Activated CD4-positive, alpha-beta T cell treated with anti-CD3 and anti-CD28 coated beads, Interleukin-2, amount 10 ng/mL, durations not matched to agents 24 days and 14 days (primary cell): Measurements from ENCODE around the gene DIO3. TPM values are rescaled to one million over a fixed set of nuclear protein-coding genes. Genes with fewer than 3 reads are reported as not detected.
"Not testable (repeated sequence)": the region's sequence is repeated elsewhere in the genome, so short reads cannot be mapped to it uniquely, and the experiment has no call there.

ENCODE experiments used
- DNase-seq: peaks from one replicate; pipeline ENCODE4 v3.0.0; 2022
- H3K27ac Mint-ChIP-seq: one replicate; pipeline ENCODE4 v1.8.0; 2022; ENCODE audit warnings: mild to moderate bottlenecking, mixed read lengths
- H3K27me3 Mint-ChIP-seq: one replicate; pipeline ENCODE4 v1.8.0; 2022; ENCODE audit warnings: mixed read lengths
- H3K36me3 Mint-ChIP-seq: one replicate; pipeline ENCODE4 v1.8.0; 2022; ENCODE audit warnings: low read depth, mild to moderate bottlenecking, mixed read lengths
- H3K4me1 Mint-ChIP-seq: one replicate; pipeline ENCODE4 v1.8.0; 2021; ENCODE audit warnings: mixed read lengths
- H3K4me3 Mint-ChIP-seq: one replicate; pipeline ENCODE4 v1.8.0; 2022; ENCODE audit warnings: mild to moderate bottlenecking, moderate library complexity, mixed read lengths
- H3K9me3 Mint-ChIP-seq: one replicate; pipeline ENCODE4 v1.8.0; 2021; ENCODE audit warnings: mixed read lengths
- intact Hi-C: fragments of 100-400 bp; cut with micrococcal nuclease; formaldehyde crosslinking; loops from one replicate; pipeline ENCODE4 v1.15.1; 2023
- total RNA-seq: library from RNA; stranded (reverse); gene quantifications from 2 replicates; pipeline ENCODE4 v1.2.3, GENCODE V29; 2022

The DIO3 gene
- total RNA-seq, 1 donor from 2014 or later, result not detected

DNA sequence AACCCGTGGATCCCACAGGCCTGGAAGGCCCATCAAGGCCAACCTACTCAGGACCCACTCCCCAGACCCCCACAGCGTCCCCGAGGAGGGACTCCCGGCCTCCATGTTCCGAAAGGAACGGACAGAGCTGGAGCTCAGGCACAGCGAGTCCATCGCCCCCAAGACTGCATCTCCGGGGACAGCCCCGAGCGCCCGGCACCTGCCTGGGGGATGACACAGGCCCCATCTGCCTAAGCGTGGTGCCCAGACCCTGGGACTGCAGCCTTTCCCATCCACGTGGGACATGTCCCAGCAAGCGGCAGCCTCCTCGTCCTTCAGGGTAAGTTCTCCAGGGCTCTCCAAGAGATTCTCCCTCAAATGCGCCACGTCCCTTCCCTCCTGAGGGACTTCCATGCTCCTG is 12.1 kb upstream of the DIO3 start:
- Mint-ChIP-seq H3K27ac (no peak overlapping the region), H3K9me3 (no peaks in the 10 kb centered on the region), H3K4me3 (no peak overlapping the region), H3K36me3 (no peaks in the 10 kb centered on the region), H3K27me3 (no peaks in the 10 kb centered on the region), H3K4me1 (no peaks in the 10 kb centered on the region)
- intact Hi-C loops, result no loop called here
- no peak for DNase-seq

- DNase-seq, H3K27me3 Mint-ChIP-seq, H3K36me3 Mint-ChIP-seq, intact Hi-C loops, H3K27ac Mint-ChIP-seq, H3K4me1 Mint-ChIP-seq, H3K9me3 Mint-ChIP-seq, H3K4me3 Mint-ChIP-seq: not testable (repeated sequence)
These were observed 10.9 kb upstream of the DIO3 start for GRCh38 chr14:101550202-101550912.

DNA sequence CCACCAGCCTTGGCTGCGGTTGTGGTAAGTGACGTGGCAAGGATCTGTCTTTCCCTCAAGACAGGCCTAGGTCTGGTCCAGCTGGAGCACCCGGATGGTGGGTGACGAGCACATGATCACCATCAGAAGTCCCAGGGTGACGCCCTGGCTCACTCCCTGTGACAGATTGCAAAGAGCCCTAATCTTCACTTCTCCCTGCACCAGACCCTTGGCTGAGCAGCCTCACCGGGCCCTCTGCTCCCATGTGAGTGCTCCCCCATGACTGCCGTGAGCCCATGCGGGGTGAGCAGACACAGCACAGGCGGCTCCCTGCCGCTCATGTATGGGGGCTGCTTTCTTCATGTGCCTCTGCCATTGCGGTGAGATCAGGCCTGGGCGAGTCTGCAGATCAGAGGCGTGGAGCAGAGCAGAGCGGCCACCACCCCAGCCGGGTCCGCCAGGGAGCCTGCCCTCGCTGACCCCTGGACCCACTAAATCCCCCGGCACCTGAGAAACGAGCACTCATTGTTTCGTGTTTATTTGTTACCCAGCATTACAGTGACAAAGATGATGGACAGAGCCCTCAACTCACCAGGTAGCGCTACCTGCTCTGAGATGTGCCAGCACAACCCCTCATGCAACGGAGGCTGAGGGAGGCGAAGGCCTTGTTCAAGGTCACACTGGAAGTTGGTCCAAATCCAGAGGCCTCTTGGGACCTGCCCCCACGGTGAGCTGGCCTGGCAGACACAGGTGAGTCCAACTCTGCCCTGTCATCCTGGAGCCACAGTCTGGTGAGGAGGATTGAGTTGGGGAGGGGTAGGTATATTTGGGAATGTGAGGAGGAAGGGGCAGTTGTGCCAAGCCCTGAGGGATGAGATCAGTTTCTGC is 9.3 kb upstream of the DIO3 start:
- Mint-ChIP-seq H3K36me3 (no peaks in the 10 kb centered on the region), H3K9me3 (no peaks in the 10 kb centered on the region), H3K27ac (no peak overlapping the region), H3K27me3 (no peaks in the 10 kb centered on the region), H3K4me3 (no peak overlapping the region), H3K4me1 (no peaks in the 10 kb centered on the region)
- intact Hi-C loops, result no loop called here
- no peak for DNase-seq

DNA sequence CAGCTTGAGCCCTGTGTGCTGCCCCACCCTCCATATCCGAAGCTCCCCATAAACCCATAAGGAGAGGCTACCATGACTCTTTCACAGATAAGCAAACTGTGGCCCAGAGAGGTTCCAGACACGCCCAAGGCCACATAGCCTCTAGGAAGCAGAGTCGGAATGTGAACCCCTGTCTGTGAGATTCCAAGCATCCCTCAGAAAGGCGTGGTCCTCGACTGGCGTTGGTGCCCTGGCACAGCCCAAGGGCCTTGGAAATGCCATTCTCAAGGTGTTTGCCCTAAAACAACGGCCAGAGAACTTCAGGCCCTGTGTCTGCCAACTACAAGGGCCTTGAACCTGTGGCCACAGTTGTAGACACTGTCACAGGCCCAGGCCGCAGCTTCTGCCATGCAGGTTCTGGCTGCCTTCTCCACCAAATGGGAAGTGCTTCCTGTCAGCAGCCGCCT is 8.5 kb upstream of the DIO3 start:
- Mint-ChIP-seq H3K4me1 (no peaks in the 10 kb centered on the region), H3K36me3 (no peaks in the 10 kb centered on the region), H3K27ac (no peak overlapping the region), H3K9me3 (no peaks in the 10 kb centered on the region), H3K4me3 (no peak overlapping the region), H3K27me3 (no peaks in the 10 kb centered on the region)
- no peak for DNase-seq
- intact Hi-C loops, result no loop called here

DNA sequence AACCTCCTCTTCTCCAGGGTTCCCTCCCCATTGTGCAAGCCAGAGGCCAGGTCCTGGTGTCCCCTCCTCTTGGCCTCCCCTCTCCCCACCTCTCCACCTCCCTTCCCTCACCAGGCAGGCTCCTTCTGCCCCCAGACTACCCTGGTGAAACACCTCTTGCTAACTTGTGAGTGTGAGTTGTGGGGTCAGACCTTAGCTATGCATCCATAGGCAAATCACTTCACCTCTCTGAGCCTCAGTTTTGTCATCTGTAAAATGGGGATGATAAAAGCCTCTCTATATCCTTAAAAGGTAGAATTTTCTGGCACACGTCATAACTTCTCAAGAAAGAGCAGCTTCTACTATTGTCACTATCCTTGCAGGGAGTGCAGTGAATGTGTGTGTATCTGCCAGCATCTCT is 7.9 kb upstream of the DIO3 start:
- Mint-ChIP-seq H3K9me3 (no peaks in the 10 kb centered on the region), H3K27ac (no peak overlapping the region), H3K4me1 (no peaks in the 10 kb centered on the region), H3K4me3 (no peak overlapping the region), H3K36me3 (no peaks in the 10 kb centered on the region), H3K27me3 (peaks cover 3% of the 10 kb centered on the region)
- no peak for DNase-seq
- intact Hi-C loops, result no loop called here

GRCh38 chr14:101553931-101554330 is 7.4 kb upstream of the DIO3 start:
- intact Hi-C loops, result no loop called here
- no peak for DNase-seq

DNA sequence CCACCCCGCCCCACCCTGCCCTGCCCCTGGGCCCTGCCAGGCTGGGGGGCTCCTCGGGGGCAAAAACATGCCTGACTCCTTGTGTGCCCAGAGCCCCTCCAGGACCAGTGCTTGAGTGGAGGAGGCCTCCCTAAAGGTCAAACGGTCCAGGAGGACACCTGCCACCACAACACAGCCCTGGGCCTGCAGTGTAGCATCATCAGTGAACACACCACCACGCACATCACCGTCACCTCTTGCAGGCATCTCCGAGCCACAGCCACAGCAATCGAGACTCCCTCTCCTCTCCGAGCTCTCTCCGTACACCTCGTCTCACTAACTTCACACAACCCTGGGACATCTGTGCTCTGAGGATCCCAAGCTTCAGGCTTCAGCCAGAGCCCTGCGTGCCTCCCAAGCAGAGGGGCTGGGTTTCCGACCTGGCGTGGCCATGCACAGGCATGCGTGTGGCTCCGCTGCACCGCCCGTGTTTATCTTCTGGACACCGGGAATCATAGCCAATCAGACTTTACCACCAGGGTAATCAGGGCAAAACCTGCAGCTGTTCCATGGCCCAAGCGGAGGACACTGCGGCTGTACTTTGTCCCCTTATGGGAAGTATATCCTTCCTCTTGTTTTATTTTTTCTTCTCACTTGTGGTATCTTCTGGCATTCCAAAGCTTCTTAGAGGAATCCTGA is 6.2 kb upstream of the DIO3 start:
- H3K9me3 Mint-ChIP-seq, result no peaks in the 10 kb centered on the region
- intact Hi-C loops, result no loop called here
- H3K4me1 Mint-ChIP-seq, result no peaks in the 10 kb centered on the region
- DNase-seq, result no peak
- no peak overlapping the region for H3K27ac Mint-ChIP-seq
- no peak overlapping the region for H3K4me3 Mint-ChIP-seq
- peaks cover 11% of the 10 kb centered on the region for H3K27me3 Mint-ChIP-seq
- no peaks in the 10 kb centered on the region for H3K36me3 Mint-ChIP-seq

More at GRCh38 chr14:101553931-101554330, 7.4 kb upstream of the DIO3 start:
- no peak overlapping the region for H3K4me3 Mint-ChIP-seq
- H3K27ac Mint-ChIP-seq, result no peak overlapping the region
- no peaks in the 10 kb centered on the region for H3K36me3 Mint-ChIP-seq
- H3K27me3 Mint-ChIP-seq, result peaks cover 8% of the 10 kb centered on the region
- no peaks in the 10 kb centered on the region for H3K9me3 Mint-ChIP-seq
- H3K4me1 Mint-ChIP-seq, result no peaks in the 10 kb centered on the region

DNA sequence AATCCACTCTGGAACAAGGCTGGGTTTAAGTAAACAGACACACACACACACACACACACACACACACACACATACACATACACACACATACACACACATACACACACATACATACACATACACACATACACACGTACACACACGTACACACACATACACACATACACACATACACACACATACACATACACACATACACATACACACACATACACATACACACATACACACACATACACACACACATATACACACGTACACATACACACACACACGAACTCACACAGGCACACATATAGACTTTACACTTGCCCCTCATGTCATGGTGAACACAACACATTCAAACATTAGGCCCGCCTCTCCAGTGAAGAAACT is 5.6 kb upstream of the DIO3 start:
- intact Hi-C loops, H3K9me3 Mint-ChIP-seq, DNase-seq, H3K4me1 Mint-ChIP-seq, H3K4me3 Mint-ChIP-seq, H3K36me3 Mint-ChIP-seq, H3K27ac Mint-ChIP-seq: not testable (repeated sequence)
- peaks cover 11% of the 10 kb centered on the region for H3K27me3 Mint-ChIP-seq

DNA sequence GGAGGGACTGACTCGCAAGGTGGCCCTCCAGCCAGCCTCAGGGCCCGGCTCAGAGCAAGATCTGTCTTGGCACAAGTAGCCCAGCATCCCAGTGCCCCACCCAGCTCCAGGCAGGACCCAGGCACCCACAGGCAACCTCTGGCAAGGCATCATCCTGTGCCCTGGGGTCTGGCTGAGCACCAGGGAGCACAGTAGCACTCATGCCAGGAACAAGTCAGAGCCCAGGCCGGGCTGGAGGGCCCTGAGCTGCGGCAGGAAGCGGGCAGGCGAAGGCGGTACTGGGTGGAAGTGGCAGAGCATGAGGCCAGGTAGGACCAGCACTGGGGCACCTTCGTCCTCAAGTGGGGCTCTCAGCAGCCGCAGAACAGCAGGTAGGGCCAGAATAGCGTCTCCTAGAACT is 5.2 kb upstream of the DIO3 start:
- Mint-ChIP-seq H3K9me3 (no peaks in the 10 kb centered on the region), H3K4me1 (no peaks in the 10 kb centered on the region), H3K27ac (no peak overlapping the region), H3K36me3 (no peaks in the 10 kb centered on the region), H3K4me3 (no peak overlapping the region), H3K27me3 (peaks cover 11% of the 10 kb centered on the region)
- intact Hi-C loops, result no loop called here
- no peak for DNase-seq

DNA sequence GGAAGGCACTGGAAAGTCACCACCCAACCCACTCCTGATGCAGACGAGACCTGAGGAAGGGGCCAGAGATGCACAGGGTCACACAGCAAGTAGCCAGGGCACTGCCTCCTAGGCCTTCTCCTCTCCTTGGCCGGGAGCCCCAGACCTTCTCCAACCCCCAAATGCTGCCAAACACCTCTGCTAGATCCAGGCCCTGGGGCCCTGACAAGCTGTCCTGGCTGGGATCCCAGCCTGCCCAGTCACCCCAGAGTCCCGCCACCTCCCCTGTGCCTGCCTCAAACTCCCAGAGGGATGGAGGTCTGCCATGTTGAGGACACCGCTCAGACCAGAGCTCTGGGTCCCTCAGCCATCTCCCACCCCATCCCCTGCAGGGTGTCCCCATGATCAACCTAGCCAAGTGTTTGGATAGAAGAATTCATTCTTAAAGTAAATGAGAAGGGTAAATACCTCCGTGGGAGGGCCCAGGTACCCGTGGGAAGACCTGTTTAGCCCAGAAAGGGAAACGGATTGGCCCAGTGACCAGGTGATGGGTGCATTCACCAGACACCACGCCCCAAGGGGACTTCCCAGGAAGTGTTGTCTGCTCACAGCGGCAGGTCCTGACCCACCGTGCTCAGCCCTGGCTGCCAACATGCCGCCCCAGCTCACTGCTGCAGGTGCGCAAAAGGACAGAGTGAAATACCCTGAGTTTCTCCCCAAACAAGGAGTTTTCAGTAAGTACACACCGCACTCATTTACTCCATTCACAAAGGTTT is 4.6 kb upstream of the DIO3 start:
- intact Hi-C loops, result no loop called here
- Mint-ChIP-seq H3K4me1 (no peaks in the 10 kb centered on the region), H3K4me3 (no peak overlapping the region), H3K9me3 (no peaks in the 10 kb centered on the region), H3K36me3 (peaks cover 2% of the 10 kb centered on the region), H3K27me3 (peaks cover 16% of the 10 kb centered on the region), H3K27ac (no peak overlapping the region)
- no peak for DNase-seq

GRCh38 chr14:101557321-101557695 is 4.0 kb upstream of the DIO3 start:
- H3K9me3 Mint-ChIP-seq, result peaks cover 3% of the 10 kb centered on the region
- peaks cover 20% of the 10 kb centered on the region for H3K27me3 Mint-ChIP-seq
- H3K36me3 Mint-ChIP-seq, result peaks cover 5% of the 10 kb centered on the region
- H3K4me1 Mint-ChIP-seq, result no peaks in the 10 kb centered on the region
- intact Hi-C loops, result no loop called here
- no peak overlapping the region for H3K27ac Mint-ChIP-seq
- no peak overlapping the region for H3K4me3 Mint-ChIP-seq
- no peak for DNase-seq

- H3K9me3 Mint-ChIP-seq, result peaks cover 6% of the 10 kb centered on the region
- intact Hi-C loops, result no loop called here
- H3K4me3 Mint-ChIP-seq, result no peak overlapping the region
- no peak for DNase-seq
- H3K27ac Mint-ChIP-seq, result no peak overlapping the region
- H3K36me3 Mint-ChIP-seq, result peaks cover 7% of the 10 kb centered on the region
- H3K4me1 Mint-ChIP-seq, result no peaks in the 10 kb centered on the region
- H3K27me3 Mint-ChIP-seq, result peaks cover 27% of the 10 kb centered on the region
These were observed 3.2 kb upstream of the DIO3 start for GRCh38 chr14:101557811-101558738.

GRCh38 chr14:101558739-101559240 is 2.5 kb upstream of the DIO3 start:
- Mint-ChIP-seq H3K9me3 (peaks cover 9% of the 10 kb centered on the region), H3K36me3 (peaks cover 8% of the 10 kb centered on the region), H3K27ac (no peak overlapping the region), H3K27me3 (peaks cover 32% of the 10 kb centered on the region), H3K4me3 (no peak overlapping the region), H3K4me1 (no peaks in the 10 kb centered on the region)
- no peak for DNase-seq
- intact Hi-C loops, result no loop called here
